Activated CD4-positive, alpha-beta T cell treated with anti-CD3 and anti-CD28 coated beads, Interleukin-2, Interleukin-6, amounts not matched to agents 100 ng/mL and 50 ng/mL, durations not matched to agents 16 hours and 8 hours (primary cell): ENCODE results near the gene EXD3.
"Not testable (repeated sequence)": the region's sequence is repeated elsewhere in the genome, so short reads cannot be mapped to it uniquely, and the experiment has no call there.

Experiments
- DNase-seq: peaks from one replicate; pipeline ENCODE4 v3.0.0-alpha.2; 2020

Gene EXD3

DNA sequence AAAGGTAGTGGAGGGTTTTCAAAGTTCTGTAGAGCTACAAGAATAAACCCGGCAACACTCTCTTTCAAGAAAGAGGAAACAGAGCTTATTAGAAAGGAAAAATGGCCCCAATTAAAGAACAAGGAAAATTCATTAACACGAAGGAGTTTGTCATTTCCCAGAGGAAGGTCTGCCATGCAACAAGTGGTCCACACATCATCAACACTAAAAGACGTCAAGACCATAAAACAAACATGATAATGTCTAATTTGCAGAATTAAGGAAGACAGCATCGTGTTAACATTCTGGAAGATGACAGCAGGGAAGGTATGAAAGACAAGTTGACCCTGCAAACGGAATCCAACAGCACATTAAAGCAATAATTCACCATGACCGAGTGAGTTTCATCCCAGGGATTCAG is 92.3 kb downstream of the EXD3 start:
- no peak for DNase-seq

DNA sequence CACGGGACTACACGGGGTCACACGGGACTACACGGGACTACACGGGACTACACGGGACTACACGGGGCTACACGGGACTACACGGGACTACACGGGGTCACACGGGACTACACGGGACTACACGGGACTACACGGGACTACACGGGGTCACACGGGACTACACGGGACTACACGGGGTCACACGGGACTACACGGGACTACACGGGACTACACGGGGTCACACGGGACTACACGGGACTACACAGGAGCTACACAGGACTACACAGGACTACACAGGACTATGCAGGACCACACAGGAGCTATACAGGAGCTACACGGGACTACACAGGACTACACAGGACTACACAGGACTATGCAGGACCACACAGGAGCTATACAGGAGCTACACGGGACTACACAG is 93.4 kb downstream of the EXD3 start:
- DNase-seq = not testable (repeated sequence)

DNA sequence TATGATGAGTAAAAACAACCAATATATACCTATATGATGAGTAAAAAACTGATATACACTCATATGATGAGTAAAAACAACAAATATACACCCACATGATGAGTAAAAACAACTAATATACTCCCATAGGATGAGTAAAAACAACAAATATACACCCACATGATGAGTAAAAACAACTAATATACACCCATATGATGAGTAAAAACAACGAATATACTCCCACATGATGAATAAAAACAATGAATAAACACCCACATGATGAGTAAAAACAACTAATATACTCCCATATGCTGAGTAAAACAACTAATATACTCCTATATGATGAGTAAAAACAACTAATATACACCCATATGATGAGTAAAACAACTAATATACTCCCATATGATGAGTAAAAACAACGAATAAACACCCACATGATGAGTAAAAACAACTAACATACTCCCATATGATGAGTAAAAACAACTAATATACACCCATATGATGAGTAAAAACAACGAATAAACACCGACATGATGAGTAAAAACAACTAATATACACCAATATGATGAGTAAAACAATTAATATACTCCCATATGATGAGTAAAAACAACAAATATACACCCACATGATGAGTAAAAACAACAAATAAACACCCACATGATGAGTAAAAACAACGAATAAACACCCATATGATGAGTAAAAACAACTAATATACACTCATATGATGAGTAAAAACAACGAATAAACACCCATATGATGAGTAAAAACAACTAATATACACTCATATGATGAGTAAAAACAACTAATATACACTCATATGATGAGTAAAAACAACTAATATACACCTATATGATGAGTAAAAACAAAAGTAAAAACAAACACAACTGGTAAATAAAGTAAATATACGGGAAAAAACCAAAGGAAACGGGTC is 95.1 kb downstream of the EXD3 start:
- peak; percentile 32 for DNase-seq

DNA sequence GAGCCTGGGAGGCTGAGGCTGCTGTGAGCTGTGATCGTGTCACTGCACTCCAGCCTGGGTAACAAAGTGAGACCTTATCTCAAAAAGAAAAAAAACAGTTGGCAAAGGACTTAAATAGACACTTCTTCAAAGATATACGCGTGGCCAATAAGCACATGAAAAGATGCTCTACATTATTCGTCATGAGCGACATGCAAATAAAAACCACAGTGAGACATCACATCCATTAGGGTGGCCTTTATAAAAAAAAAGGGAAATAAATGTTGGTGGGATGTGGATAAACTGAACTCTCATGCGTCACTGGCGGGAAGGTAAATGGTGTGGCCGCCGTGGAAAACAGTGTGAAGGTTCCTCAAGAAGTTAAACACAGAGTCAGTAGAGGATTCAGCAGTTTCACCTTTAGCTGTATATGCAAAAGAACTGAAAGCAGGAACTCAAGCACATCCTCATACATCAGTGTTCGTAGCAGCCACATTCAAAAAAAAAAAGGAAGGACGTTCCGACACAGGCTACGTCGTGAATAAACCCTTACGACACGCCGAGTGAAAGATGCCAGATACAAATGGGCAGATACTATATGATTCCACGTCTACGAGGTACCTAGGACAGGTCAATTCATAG is 96.4 kb downstream of the EXD3 start:
- DNase-seq = no peak

DNA sequence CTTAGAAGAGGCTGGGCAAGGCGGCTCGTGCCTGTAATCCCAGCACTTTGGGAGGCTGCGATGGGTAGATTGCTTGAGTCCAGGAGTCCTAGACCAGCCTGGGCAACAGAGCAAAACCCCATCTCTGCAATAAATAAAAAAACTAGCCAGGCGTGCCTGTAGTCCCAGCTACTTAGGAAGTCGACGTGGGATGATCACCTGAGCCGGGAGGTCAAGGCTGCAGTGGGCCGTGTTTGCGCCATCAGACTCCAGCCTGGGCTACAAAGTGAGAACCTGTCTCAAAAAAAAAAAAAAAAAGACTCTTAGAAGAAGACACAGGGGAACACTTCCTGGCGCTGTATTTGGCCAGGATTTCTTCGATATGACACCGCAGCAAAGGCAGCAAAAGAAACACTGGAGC is 97.2 kb downstream of the EXD3 start:
- no peak for DNase-seq

DNA sequence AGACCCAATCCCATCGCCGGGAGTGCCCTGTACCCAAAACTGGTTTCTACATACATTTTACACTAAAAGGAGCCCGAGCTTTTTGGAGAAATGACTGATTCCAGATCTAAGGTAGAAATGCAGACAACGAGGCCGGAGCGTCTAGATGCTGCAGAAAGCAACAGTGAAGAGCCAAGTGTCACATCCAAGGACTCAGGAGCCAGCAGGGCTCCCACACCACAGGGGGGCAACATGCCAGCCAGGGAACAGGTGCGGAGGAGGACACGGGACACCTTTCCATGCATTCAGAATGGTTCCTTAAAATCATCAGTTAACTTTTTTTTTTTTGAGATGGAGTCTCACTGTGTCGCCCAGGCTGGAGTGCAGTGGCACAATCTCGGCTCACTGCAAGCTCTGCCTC is 97.8 kb downstream of the EXD3 start:
- no peak for DNase-seq

DNA sequence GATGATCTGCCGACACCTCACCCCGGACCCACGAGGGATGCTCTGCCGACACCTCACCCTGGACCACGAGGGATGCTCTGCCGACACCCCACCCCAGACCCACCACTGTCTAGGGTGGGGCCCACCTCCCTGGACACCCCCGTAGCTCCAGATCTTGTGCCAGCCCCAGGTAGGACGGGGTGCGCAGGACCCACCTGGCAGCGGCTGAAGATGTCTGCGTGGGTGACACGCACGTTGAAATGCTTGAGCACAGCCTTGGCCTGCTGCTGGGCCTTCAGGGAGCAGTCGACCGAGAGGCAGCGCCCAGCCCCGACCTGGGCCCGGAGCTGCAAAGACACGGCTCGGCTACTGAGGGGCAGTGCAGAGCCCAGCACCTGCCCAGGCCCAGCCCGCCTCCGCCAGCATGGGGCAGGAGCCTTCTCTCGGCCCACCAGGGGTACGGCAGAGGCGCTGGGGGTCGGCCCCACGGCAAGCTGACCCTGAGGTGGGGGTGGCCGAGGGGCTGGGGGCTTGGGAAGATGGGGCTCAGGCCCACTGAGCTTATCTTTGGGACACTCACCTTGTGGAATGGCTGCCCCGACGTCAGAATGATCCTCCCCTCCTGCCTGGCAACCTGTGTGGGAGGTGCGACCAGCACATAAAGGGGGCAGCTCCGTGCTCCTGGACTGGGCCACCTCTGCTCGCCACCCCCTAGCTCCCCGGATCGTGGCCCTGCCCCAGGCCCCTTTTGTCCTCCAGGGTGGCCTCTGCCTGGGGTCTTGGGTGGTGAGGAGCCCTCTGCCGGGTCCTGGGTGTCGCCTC is 99.2 kb downstream of the EXD3 start:
- no peak for DNase-seq

DNA sequence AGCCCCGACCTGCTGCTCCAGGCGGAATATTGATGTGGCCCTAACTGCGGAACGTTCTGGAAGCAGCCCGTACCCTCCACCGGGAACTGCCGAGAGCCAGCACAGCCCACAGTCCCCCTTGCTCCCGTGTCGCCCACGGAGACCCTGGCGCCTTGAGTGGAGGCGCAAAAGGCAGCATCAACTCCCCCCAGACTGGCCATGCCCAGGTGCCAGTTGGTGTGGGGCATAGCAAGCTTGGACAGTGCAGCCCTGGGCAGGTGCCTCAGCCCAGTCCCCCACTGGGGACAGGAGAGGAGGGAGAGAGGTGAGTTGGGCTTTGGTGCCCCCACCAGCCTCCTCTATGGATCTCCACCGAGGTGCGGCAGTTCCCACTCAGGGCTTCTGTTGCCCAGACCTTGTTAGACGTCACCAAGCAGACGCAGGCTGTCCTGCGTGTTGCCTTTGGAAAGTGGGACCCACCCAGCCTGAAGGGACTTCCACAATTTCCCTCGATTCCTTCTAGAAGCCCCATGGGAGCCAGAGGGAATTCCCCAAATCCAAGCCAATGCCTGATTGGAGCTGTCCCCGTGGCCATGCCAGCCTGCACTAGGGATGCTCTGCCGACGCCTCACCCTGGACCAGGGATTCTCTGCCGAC is 101.1 kb downstream of the EXD3 start:
- no peak for DNase-seq

DNA sequence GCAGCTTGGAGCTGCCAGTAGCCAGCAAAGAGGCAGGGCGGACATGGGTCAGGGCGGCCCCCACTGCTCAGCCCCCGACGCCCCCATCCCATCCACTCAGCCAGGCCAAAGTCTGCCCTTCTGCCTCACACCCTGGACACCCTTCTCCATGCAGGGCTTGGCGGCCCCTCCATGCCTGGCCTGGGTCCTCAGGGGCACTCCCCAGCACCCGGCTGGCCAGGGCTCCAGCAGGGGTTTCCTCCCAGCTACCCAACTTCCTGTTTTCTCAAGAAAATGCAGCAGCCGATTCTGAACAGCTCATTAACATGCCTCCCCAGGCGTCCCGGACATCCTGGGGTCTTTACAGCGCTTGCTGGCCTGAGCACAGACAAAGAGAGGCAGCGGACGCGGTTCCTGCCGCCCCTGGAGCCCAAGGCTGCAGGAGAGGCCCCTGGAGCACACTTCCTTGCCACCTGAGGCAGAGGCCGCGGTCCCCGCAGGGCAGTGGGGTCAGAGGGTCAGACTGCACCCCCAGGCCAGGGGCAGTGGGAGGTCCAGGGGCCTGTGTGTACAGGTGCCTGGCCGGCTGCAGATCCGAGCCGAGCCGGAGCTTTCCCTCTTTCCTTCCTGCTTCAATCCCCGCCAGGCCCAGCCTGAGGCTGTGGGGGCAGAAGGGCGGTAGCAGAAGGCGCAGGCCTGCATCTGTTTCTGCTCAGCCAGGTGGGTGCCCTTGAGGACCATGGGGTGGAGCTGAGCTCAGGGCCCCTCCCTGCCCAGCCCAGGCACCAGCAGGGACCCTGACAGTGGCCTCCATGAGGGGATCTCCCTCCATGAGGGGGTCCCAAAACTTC is 102.2 kb downstream of the EXD3 start:
- DNase-seq = no peak

DNA sequence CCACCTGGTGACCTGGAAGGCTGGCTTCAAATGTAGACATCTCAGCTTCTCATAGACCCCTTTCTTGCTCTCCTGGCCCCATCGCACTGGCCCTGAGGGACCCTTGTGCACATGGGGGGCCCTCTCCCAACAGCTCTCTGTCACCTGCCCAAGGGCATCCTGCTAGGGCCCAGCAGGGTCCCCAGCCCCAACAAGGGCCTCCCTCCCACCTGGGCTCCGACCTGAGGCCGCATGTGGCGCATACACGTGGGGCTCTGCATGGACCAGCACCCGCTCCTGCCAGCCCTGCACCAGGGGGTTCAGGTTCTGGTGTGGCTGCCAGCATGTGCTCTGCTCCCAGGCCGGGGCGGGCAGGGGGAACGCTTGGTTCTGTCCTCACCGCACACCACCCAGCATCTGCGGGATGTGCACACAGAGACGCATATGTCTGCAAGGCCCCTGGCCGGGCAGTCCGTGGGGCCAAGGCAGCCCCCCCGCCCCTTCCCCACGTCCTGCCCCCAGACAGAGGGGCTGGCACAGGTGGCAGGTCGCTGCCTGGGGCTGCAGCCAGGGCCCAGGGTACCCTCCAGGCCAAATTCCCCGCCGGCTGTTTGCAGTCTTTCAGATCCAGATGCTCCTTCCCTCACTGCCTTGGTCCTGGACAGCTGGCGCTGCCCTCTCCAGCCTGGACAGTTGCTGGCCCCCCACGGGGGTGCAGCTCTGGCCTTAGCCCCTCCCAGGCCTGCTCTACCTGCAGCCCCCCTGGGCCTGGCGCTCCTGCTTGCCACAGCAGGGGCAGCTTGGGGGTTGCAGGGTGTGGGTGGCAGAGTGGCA is 103.0 kb downstream of the EXD3 start:
- DNase-seq = no peak

DNA sequence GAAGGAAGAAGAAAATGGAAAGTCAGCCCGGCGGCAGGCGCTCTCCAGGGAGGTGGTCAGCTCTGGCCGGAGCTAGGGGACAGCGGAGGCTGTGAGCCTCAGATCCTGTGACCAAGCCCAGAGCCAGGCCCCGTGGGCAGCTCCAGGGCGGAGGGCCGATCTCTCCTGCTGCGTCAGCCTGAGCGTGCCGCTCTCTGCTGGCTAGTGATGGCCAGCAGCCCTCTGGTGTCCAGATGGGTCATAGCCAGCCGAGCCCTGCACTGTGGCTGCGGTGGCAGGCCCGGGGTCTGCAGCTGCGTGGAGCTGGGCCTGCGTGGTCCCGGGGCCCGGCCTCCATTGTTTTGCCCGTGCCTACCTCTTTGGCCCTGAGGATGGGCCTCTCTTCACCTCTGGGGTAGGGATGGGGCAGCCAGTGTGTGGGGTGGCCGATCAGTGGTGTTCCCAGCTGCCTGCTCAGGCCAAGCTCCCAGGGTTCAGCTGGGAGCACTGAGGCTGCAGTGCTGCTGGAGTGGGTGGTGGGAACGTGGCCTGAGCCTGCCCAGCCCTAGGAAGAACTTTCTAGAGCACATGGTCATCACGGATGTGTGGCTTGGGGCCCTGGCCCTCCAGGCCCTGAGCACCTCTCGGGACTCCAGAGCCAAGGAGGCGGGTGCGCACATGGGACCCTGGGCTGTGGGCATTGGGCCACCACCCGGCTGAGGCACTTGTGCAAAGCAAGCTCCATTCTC is 103.8 kb downstream of the EXD3 start:
- no peak for DNase-seq

DNA sequence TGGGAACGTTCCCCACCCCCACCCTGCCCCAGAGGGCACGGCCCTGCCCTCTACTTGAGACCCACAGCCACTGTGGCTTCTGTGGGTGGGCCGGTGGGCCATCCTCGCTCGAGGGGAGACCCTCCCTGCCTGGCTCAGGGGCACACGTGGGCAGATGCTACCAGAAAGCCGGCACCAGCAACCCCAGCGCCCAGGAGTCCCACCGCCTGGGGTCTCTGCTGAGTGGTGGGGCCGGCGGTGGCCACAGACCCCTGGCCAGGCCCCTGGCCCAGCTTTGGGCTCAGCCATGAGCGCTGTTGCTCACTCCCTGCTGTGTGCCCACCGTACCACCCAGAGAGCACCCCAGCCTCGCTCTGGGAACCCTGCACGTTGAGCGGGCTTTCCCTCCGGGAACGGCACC is 104.4 kb downstream of the EXD3 start:
- no peak for DNase-seq

DNA sequence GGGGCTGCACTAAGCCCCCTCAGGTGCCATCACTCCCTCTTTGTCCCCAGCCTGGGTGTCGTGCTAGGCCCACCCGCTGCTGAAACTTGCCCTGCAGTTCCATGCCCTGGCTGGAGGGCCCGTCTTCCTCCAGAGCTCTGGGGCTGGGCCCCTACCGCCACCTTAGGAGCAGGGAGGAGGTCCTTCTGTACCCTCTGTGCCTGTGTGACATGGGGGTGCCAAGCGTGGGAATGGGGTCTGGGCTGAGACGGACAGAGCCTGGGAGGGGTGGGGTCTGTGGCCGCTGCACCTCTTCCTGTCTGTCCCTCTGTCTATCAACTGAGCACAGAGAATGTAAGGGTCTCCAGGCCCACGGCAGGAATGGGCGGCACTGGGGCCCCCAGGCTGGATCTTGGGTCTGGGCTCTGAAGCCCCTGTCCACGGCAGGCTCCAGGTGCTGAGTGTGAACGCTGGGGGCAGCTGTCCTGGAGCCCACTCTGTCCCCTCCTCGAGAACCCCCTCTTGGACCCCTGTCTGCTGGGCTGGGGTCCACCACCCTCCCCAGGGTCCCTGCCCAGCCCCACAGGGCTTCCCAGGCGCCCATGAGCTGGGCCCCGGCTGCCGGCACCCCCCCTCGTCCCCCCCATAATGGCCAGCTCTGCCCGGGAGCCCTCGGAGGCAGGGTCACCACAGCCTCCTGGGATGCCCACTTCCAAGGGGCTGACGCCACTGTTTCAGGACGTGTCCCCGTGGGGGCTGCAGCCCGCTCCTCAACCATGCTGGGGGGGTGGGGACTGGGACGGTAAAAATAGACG is 105.0 kb downstream of the EXD3 start:
- no peak for DNase-seq

DNA sequence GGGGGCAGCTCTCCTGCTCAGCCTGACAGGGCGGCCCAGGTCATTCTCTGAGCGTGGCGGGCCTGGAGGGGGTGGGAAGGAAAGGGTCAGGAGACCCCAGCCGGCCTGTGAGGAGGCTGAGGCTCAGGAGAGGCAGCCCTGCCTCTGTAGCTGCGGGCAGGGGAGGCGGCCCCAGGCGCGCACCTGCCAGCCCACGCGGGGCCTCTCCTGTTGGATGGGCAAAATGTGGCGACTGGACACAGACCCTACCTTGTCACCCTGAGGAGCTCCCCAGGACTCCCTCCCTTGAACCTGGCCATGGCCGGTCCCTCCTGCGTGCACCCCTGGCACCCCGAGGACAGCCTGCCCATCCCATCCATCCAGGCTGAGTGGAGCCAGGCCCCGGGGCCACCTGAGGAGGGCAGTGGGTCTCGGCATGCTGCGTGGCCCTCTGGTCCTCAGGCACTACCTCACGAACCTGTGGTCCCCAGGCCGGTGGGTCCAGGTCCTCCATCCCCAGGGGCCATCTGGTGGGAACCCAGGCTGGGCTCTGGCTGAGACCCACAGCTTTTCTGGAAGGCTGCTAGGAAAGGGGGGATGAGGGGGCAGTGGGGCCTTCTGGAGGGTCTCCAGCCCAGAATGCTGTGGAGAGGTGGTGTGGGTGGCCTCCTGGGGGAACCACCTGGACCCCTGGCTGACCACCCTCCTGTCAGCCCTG is 105.8 kb downstream of the EXD3 start:
- DNase-seq = no peak

DNA sequence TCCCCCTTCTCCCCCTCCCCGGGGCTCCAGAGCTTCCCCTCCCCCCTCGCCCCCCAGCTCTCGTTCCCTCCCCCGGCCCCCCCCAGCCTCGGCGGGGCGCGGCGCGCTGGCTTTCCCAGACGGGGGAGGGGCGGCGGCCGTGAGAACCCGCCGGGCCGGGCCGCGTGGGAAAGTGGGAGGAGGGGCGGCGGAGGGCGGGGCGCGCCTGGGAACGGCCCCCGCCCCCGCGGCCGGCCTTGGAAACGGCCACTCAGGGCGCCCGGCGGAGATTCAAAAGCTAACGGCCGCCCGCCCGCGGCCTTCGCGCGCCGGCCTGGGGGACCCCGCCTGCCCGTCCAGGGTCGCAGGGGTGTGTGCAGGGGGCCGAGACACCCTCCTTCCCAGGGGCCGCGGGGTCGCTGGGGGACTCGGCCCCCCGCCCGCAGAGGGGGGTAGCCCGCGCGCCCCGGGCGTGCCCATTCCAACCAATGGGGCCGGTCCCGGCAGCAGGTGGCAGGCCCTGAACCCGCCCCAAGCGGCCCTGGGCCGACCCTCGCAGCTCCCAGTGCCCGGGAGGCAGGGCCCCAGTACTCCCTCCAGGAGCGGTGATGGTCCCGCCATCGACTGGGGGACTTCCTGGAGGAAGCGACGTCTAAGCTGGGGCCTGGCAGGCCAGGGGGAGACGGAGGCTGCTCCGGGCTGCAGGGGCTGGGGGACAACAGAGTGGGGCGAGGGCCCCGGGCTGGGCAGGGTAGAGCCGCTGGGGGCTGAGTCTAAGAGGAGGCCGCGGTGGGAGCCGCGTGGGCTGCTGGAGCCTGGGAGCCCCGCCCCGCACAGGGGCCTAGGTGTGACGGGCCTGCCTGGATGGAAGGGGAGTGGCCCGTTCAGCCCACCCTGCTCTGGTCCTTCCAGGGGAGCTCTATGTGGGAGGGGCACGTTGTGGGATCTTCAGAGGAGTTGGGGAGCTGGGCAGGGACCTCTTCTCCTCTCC is 106.7 kb downstream of the EXD3 start:
- DNase-seq = no peak

DNA sequence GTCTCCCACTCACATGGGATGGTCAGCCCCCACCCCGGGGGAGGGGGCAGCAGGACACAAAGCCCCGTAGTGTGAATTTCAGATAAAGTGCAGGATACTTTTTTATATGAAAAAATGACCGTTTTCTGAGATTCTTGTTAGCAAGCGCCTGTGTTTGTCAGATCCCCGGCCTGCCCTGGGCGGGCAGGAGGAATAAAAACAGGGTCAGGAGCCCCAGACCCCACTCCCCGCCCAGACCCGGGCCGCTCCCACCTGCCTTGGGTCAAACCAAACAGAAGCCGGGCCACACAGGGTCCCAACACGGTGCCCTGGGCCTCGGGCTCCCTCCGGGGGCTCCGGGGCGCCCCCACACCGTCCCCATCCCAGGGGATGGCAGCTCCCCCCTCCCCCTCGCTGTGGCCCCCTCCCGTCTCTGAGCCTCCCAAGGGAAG is 107.4 kb downstream of the EXD3 start:
- DNase-seq = no peak
